Gastroesophageal sphincter (tissue), 4 donors: ENCODE data around the gene TSPAN6. TPM values are rescaled to one million over a fixed set of nuclear protein-coding genes. Genes with fewer than 3 reads are reported as not detected.

Experiments used
- ATAC-seq: fragments of 150-250 bp; one replicate; pipeline ENCODE4 v1.9.1; 2016; ENCODE audit warnings: mild to moderate bottlenecking, moderate library complexity
- H3K27ac ChIP-seq, 4 donors: fragments of 200-600 bp; sonication (generic) in 3 of 4; 1 replicate in 3 of 4; 2 replicates in 1 of 4; pipeline ENCODE4 v1.5.1; 2016 to 2019
- H3K27me3 ChIP-seq: fragments of 200-600 bp; sonication (generic); one replicate; pipeline ENCODE4 v1.5.1; 2019
- H3K36me3 ChIP-seq, 2 donors: fragments of 200-600 bp; sonication (generic); one replicate each; pipeline ENCODE4 v1.5.1; 2019; ENCODE audit warnings: control low read depth in 1 of 2
- H3K4me1 ChIP-seq, 3 donors: fragments of 200-600 bp; sonication (generic); 1 replicate in 2 of 3; 2 replicates in 1 of 3; pipeline ENCODE4 v1.5.1; 2016 to 2019; ENCODE audit warnings: control low read depth in 2 of 3
- H3K4me3 ChIP-seq, 2 donors: fragments of 200-600 bp; sonication (generic); one replicate each; pipeline ENCODE4 v1.5.1; 2019; ENCODE audit warnings: mild to moderate bottlenecking in 1 of 2, moderate library complexity in 1 of 2
- H3K9me3 ChIP-seq, 3 donors: fragments of 200-600 bp; sonication (generic); one replicate each; pipeline ENCODE4 v1.5.1; 2017 to 2019; ENCODE audit warnings: control low read depth in 2 of 3
- EP300 ChIP-seq: sonication (generic); formaldehyde crosslinking; IDR thresholded peaks from one replicate; pipeline ENCODE4 v1.6.1; 2017; ENCODE audit warnings: antibody characterized with exemption, mild to moderate bottlenecking
- POLR2A ChIP-seq, 2 donors: fragments of 450-650 bp; IDR thresholded peaks; one replicate each; pipeline ENCODE4 v1.6.1; 2017; ENCODE audit warnings: antibody characterized with exemption in 2 of 2, mild to moderate bottlenecking in 2 of 2, moderate library complexity in 1 of 2
- POLR2AphosphoS5 ChIP-seq: sonication (generic); formaldehyde crosslinking; IDR thresholded peaks from one replicate; pipeline ENCODE4 v1.6.1; 2017; ENCODE audit warnings: antibody characterized with exemption
- WGBS, 2 donors: methylation state at CpG; one replicate each; pipeline ENCODE4 v1.1.5; 2018; ENCODE audit warnings: low coverage in 1 of 2; 5-methylcytosine and 5-hydroxymethylcytosine counted together
- total RNA-seq, 4 donors: library from RNA; depleted of rRNA; stranded (reverse); fragments of >200 nt; gene quantifications; one replicate each; pipeline ENCODE4 v1.1.0, GENCODE V29; 2016
- TF ChIP-seq, protein P1 (sequence below), 4 experiments: fragments of 200-600 bp in 2 of 4; fragments of 450-650 bp in 2 of 4; sonication (generic) in 1 of 4; IDR thresholded peaks; one replicate each; pipeline ENCODE4 v1.5.1; 2017 to 2019; ENCODE audit warnings: antibody characterized with exemption in 4 of 4, mild to moderate bottlenecking in 2 of 4, moderate library complexity in 2 of 4

TSPAN6 gene
- total RNA-seq, 4 donors from 2014 or later: 6.4 to 16.2 (median 8.5) TPM

DNA sequence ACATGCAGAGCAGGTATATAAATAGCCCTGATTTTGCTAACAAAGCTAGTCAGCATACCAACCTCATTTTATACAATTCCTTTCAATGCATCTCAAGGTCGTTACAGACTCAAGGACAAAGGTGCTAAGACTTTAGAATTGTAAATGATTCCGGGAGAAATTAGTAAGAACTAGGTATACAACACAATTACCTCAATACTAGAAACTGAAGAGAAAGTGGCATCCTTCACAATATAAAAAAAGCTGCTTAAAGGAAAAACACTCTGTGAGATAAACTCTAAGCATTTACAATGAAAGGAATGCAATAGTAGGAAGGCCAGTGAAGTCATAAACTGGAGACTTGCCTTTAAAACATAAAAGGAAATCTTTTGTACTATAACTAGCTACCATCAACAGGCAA, 40.0 kb downstream of the TSPAN6 start:
- no peaks in the 10 kb centered on the region for H3K36me3 ChIP-seq
- H3K9me3 ChIP-seq: no peaks in the 10 kb centered on the region
- H3K27ac ChIP-seq: no peak overlapping the region
- ATAC-seq: no peak
- H3K4me3 ChIP-seq: no peak overlapping the region
- WGBS, 2 donors: 67% methylated on average over 1 of the region's 2 CpGs; no CpG with 5 or more reads in 1 of the 2 donors
- no peaks in the 10 kb centered on the region for H3K27me3 ChIP-seq
- no peak for TF ChIP-seq POLR2A (IDR thresholded peaks at IDR 0.05)
- no peak for TF ChIP-seq EP300
- TF ChIP-seq, protein P1, sequence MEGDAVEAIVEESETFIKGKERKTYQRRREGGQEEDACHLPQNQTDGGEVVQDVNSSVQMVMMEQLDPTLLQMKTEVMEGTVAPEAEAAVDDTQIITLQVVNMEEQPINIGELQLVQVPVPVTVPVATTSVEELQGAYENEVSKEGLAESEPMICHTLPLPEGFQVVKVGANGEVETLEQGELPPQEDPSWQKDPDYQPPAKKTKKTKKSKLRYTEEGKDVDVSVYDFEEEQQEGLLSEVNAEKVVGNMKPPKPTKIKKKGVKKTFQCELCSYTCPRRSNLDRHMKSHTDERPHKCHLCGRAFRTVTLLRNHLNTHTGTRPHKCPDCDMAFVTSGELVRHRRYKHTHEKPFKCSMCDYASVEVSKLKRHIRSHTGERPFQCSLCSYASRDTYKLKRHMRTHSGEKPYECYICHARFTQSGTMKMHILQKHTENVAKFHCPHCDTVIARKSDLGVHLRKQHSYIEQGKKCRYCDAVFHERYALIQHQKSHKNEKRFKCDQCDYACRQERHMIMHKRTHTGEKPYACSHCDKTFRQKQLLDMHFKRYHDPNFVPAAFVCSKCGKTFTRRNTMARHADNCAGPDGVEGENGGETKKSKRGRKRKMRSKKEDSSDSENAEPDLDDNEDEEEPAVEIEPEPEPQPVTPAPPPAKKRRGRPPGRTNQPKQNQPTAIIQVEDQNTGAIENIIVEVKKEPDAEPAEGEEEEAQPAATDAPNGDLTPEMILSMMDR (IDR thresholded peaks at IDR 0.05): no peak
- no peak for TF ChIP-seq POLR2AphosphoS5
- H3K4me1 ChIP-seq: no peaks in the 10 kb centered on the region

DNA sequence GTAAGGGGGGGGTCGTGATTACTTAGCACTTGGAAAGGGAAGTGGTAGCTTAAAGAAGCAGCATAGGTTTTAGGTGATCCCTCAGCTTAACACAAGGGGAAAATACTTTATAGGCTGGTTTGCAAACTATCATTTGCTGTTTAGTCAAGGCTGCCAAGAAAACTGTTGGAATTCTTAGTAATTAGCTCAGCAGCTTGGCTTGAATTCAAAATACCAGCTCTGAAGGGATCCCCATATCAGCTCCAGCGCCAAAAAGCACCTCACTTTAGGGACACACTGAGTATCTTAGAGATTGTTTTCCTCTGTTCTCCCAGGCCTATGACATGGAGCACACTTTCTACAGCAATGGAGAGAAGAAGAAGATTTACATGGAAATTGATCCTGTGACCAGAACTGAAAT, 43.0 kb downstream of the TSPAN6 start:
- Histone ChIP-seq H3K27me3 (no peaks in the 10 kb centered on the region), H3K9me3 (no peaks in the 10 kb centered on the region), H3K4me3 (no peak overlapping the region), H3K4me1 (no peaks in the 10 kb centered on the region), H3K36me3 (no peaks in the 10 kb centered on the region), H3K27ac (no peak overlapping the region)
- WGBS, 2 donors: 17% methylated on average over 1 of the region's 2 CpGs; no CpG with 5 or more reads in 1 of the 2 donors
- no peak for ATAC-seq
- TF ChIP-seq POLR2A (IDR thresholded peaks at IDR 0.05): no peak
- TF ChIP-seq POLR2AphosphoS5: no peak
- TF ChIP-seq EP300: no peak
- TF ChIP-seq, protein P1 (IDR thresholded peaks at IDR 0.05): no peak

DNA sequence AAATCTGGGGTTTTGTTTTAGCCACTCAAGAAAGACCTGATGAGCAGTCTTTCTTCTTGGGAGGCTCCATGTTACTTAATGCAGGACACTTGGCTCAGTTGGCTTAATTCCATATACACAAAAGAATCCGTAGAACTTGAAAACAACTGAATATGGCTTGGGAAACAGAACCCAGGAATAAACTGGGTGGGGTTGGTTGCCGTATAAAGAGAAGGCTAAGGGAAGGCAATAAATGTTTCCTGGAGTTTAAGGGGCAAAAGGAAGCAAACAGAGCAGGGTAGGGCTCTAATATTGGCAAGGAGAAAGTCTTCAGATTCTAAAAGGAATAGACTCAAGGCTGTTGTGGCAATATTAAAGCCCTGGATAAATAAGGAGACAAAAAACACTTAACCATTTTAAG, 43.5 kb downstream of the TSPAN6 start:
- H3K27me3 ChIP-seq: no peaks in the 10 kb centered on the region
- no peaks in the 10 kb centered on the region for H3K4me1 ChIP-seq
- TF ChIP-seq, protein P1 (IDR thresholded peaks at IDR 0.05): no peak
- no peak for TF ChIP-seq EP300
- no peak for TF ChIP-seq POLR2A (IDR thresholded peaks at IDR 0.05)
- TF ChIP-seq POLR2AphosphoS5: no peak

DNA sequence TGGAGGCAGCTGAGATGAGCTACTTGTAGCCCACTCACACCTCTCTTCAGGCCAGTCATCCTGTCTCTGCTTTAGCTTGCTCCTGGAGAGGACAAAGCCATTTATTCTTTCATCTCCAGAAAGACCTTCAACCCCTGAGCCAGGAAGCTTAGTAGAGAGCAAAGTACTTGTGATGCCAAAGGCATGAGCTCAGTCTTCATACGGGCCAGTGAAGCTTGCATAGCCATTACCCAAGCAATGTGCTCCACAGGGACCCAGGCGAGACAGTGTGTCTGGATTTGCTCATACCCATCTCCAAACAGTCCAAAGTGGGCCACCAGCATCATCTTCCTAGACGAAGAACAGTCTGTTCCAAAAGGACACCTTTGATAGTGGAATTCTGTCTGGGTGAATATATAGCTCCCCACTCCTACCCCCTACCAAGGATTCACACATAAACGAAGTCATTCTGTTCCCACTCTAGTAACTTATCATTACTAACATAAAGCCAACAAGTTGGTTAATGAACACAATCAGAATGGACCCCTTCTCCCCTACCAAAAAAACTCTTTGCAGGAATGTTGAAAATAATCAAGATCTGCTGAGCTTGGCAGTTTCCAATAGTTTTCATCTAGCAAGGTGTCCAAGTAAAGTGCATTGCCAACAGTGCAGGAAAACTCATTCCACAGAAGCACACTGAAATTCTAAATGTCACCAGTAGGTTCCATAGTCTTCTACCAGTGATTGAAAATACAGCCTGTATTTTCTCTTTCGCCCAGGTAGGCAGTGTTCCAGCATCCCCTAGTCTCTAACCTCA, 45.2 kb downstream of the TSPAN6 start:
- WGBS, 2 donors: 56 to 80% methylated on average over 3 of the region's 5 CpGs
- TF ChIP-seq EP300 (no peak), POLR2A (IDR thresholded peaks at IDR 0.05) (no peak), POLR2AphosphoS5 (no peak)
- TF ChIP-seq, protein P1 (IDR thresholded peaks at IDR 0.05): no peak
- ATAC-seq: peak; percentile 82
- no peaks in the 10 kb centered on the region for H3K4me1 ChIP-seq
- no peaks in the 10 kb centered on the region for H3K9me3 ChIP-seq
- no peak overlapping the region for H3K27ac ChIP-seq
- H3K27me3 ChIP-seq: no peaks in the 10 kb centered on the region
- no peak overlapping the region for H3K4me3 ChIP-seq
- H3K36me3 ChIP-seq: no peaks in the 10 kb centered on the region

More for the DNA sequence above, 43.5 kb downstream of the TSPAN6 start:
- no peak for ATAC-seq
- Histone ChIP-seq H3K36me3 (no peaks in the 10 kb centered on the region), H3K9me3 (no peaks in the 10 kb centered on the region), H3K27ac (no peak overlapping the region), H3K4me3 (no peak overlapping the region)
- 25 to 44% methylated on average over 2 of the region's 2 CpGs for WGBS, 2 donors

DNA sequence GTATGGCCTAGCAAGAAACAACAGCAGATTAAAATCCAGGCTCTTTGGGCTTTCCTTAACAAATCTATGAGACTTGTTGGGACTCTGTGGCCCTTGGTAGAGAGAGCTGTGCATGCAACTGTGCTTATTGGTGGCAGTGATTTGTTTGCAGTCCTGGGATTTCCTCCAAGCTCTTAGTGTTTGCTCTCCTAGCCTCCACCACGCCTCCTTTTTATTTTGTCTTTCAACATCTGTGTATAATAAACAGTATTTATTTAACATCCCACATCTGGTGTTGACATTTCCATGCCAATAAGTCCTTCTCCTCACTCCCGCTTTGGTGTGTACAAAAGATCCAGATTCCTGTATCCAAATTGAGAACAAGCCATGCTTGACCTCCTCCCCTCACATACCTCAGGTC, 48.7 kb downstream of the TSPAN6 start:
- Histone ChIP-seq H3K9me3 (no peaks in the 10 kb centered on the region), H3K27ac (no peak overlapping the region), H3K27me3 (no peaks in the 10 kb centered on the region), H3K4me3 (no peak overlapping the region), H3K4me1 (no peaks in the 10 kb centered on the region), H3K36me3 (no peaks in the 10 kb centered on the region)
- no peak for TF ChIP-seq EP300
- TF ChIP-seq, protein P1 (IDR thresholded peaks at IDR 0.05): no peak
- TF ChIP-seq POLR2AphosphoS5: no peak
- no peak for TF ChIP-seq POLR2A (IDR thresholded peaks at IDR 0.05)
- WGBS, 2 donors: 53 to 75% methylated on average over 2 of the region's 2 CpGs
- peak; percentile 24 for ATAC-seq
